Activated CD4-positive, alpha-beta T cell treated with anti-CD3 and anti-CD28 coated beads, Interleukin-2, amount 50 U/mL, for 48 hours (primary cell): ENCODE measurements around the gene PWP2.

Experiments used
- DNase-seq, 2 experiments: peaks; one replicate each; pipeline ENCODE4 v3.0.0-alpha.2; 2020

The PWP2 gene

GRCh38 chr21:44107026-44107501 lies at the start of gene PWP2:
Gene PWP2 (plus strand): TSS chr21:44107399. CDS start chr21:44107417, 18 bp downstream.
- DNase-seq = peak in 1 of 2 experiments; percentile 47

- DNase-seq = peak; percentile 74 to 82
Measured at GRCh38 chr21:44057960-44058651, 49.1 kb upstream of the PWP2 start.

GRCh38 chr21:44058652-44058964 lies 48.6 kb upstream of the PWP2 start:
- no peak for DNase-seq

GRCh38 chr21:44058981-44059380 lies 48.2 kb upstream of the PWP2 start:
- no peak for DNase-seq

GRCh38 chr21:44059710-44060109 lies 47.5 kb upstream of the PWP2 start:
- DNase-seq = no peak

- no peak for DNase-seq
Measured at GRCh38 chr21:44062380-44062779, 44.8 kb upstream of the PWP2 start.

GRCh38 chr21:44063151-44063912 lies 43.9 kb upstream of the PWP2 start:
- DNase-seq = no peak

- DNase-seq = no peak
Measured at GRCh38 chr21:44064852-44065403, 42.3 kb upstream of the PWP2 start.

- DNase-seq = peak; percentile 65 to 76
Measured at GRCh38 chr21:44065428-44065827, 41.8 kb upstream of the PWP2 start.

GRCh38 chr21:44066116-44066515 lies 41.1 kb upstream of the PWP2 start:
- no peak for DNase-seq

GRCh38 chr21:44067011-44067839 lies 40.0 kb upstream of the PWP2 start:
- no peak for DNase-seq

GRCh38 chr21:44070391-44070790 lies 36.8 kb upstream of the PWP2 start:
- no peak for DNase-seq

- no peak for DNase-seq
Measured at GRCh38 chr21:44071359-44072104, 35.7 kb upstream of the PWP2 start.

GRCh38 chr21:44072111-44072510 lies 35.1 kb upstream of the PWP2 start:
- DNase-seq = no peak

- no peak for DNase-seq
Measured at GRCh38 chr21:44074315-44074958, 32.8 kb upstream of the PWP2 start.

- no peak for DNase-seq
Measured at GRCh38 chr21:44076316-44076715, 30.9 kb upstream of the PWP2 start.

- DNase-seq = no peak
Measured at GRCh38 chr21:44078411-44078981, 28.7 kb upstream of the PWP2 start.

GRCh38 chr21:44079446-44079845 lies 27.8 kb upstream of the PWP2 start:
- DNase-seq = no peak

- DNase-seq = no peak
Measured at GRCh38 chr21:44079846-44080245, 27.4 kb upstream of the PWP2 start.

GRCh38 chr21:44082648-44083440 lies 24.4 kb upstream of the PWP2 start:
- DNase-seq = no peak
